DND-41 (cell line): Measurements from ENCODE around the gene UBL7.

Experiments used
- ATAC-seq: fragments of 200-7000 bp; cut with Tn5 transposase; 3 replicates; pipeline ENCODE4 v1.9.1; 2021; ENCODE audit warnings: low read depth; ENCODE audit not compliant: insufficient read depth
- DNase-seq: peaks from one replicate; pipeline ENCODE4 v3.0.0-alpha.2; 2020
- H2AFZ ChIP-seq: 2 replicates; pipeline ENCODE4 v1.6.0; 2012; ENCODE audit warnings: low read depth, low read length
- H3K27ac ChIP-seq: 2 replicates; pipeline ENCODE4 v1.5.1; 2012; ENCODE audit warnings: low read length, inconsistent platforms
- H3K27me3 ChIP-seq: fragments of 200-600 bp; sonication (generic); 2 replicates; pipeline ENCODE4 v1.6.0; 2012; ENCODE audit warnings: low read length, mild to moderate bottlenecking, inconsistent platforms; ENCODE audit not compliant: insufficient read depth, poor library complexity
- H3K36me3 ChIP-seq: 2 replicates; pipeline ENCODE4 v1.5.1; 2012; ENCODE audit warnings: low read length, inconsistent platforms; ENCODE audit not compliant: insufficient read depth
- H3K4me1 ChIP-seq: 2 replicates; pipeline ENCODE4 v1.5.1; 2012; ENCODE audit warnings: mild to moderate bottlenecking, low read length; ENCODE audit not compliant: insufficient read depth
- H3K4me2 ChIP-seq: 2 replicates; pipeline ENCODE4 v1.6.0; 2012; ENCODE audit warnings: mild to moderate bottlenecking, moderate library complexity, low read length, inconsistent platforms; ENCODE audit not compliant: insufficient read depth
- H3K4me3 ChIP-seq, 2 experiments: fragments of 200-600 bp in 1 of 2; shearing (Covaris generic) in 1 of 2; 2 replicates each; pipeline ENCODE4 v1.5.1; 2012 to 2016; ENCODE audit warnings: inconsistent platforms in 2 of 2, low read length in 2 of 2, mild to moderate bottlenecking in 2 of 2, low read depth in 1 of 2, moderate library complexity in 1 of 2
- H3K79me2 ChIP-seq: 2 replicates; pipeline ENCODE4 v1.6.0; 2012; ENCODE audit warnings: low read length, inconsistent platforms; ENCODE audit not compliant: insufficient read depth
- H3K9ac ChIP-seq: 2 replicates; pipeline ENCODE4 v1.6.0; 2012; ENCODE audit warnings: low read depth, mild to moderate bottlenecking, inconsistent platforms, low read length, moderate library complexity
- H3K9me3 ChIP-seq: 2 replicates; pipeline ENCODE4 v1.5.1; 2012; ENCODE audit warnings: low read length, moderate library complexity, mild to moderate bottlenecking, inconsistent platforms; ENCODE audit not compliant: insufficient read depth, severe bottlenecking
- H4K20me1 ChIP-seq: 2 replicates; pipeline ENCODE4 v1.6.0; 2012; ENCODE audit warnings: low read length; ENCODE audit not compliant: insufficient read depth
- EZH2 ChIP-seq: IDR thresholded peaks from 3 replicates; pipeline ENCODE4 v1.6.1; 2012; ENCODE audit warnings: borderline replicate concordance, low read depth, mild to moderate bottlenecking, moderate library complexity, low read length, inconsistent platforms; ENCODE audit not compliant: severe bottlenecking
- TF ChIP-seq, protein P1 (sequence below): IDR thresholded peaks from 2 replicates; pipeline ENCODE4 v1.5.1; 2012; ENCODE audit warnings: borderline replicate concordance, low read length, moderate library complexity, mild to moderate bottlenecking; ENCODE audit not compliant: poor library complexity, severe bottlenecking; ENCODE audit errors: extremely low read depth

The UBL7 gene

GRCh38 chr15:74400915-74401757 is 59.8 kb downstream of the UBL7 start:
- Histone ChIP-seq H4K20me1 (no peaks in the 10 kb centered on the region), H3K9me3 (no peaks in the 10 kb centered on the region), H2AFZ (no peak overlapping the region), H3K4me3 (peak overlapping the region in 1 of 2 experiments; percentile 17; a peak in 1 of 4 replicates), H3K9ac (peak overlapping the region; percentile 57), H3K4me2 (peak overlapping the region; percentile 51), H3K27ac (peak overlapping the region; percentile 99), H3K79me2 (no peaks in the 10 kb centered on the region), H3K27me3 (no peaks in the 10 kb centered on the region), H3K4me1 (peaks cover 80% of the 10 kb centered on the region), H3K36me3 (no peaks in the 10 kb centered on the region)
- ATAC-seq, result peak; percentile 13
- no peak for TF ChIP-seq EZH2
- TF ChIP-seq, protein P1, sequence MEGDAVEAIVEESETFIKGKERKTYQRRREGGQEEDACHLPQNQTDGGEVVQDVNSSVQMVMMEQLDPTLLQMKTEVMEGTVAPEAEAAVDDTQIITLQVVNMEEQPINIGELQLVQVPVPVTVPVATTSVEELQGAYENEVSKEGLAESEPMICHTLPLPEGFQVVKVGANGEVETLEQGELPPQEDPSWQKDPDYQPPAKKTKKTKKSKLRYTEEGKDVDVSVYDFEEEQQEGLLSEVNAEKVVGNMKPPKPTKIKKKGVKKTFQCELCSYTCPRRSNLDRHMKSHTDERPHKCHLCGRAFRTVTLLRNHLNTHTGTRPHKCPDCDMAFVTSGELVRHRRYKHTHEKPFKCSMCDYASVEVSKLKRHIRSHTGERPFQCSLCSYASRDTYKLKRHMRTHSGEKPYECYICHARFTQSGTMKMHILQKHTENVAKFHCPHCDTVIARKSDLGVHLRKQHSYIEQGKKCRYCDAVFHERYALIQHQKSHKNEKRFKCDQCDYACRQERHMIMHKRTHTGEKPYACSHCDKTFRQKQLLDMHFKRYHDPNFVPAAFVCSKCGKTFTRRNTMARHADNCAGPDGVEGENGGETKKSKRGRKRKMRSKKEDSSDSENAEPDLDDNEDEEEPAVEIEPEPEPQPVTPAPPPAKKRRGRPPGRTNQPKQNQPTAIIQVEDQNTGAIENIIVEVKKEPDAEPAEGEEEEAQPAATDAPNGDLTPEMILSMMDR, result no peak
- DNase-seq, result peak; percentile 77

DNA sequence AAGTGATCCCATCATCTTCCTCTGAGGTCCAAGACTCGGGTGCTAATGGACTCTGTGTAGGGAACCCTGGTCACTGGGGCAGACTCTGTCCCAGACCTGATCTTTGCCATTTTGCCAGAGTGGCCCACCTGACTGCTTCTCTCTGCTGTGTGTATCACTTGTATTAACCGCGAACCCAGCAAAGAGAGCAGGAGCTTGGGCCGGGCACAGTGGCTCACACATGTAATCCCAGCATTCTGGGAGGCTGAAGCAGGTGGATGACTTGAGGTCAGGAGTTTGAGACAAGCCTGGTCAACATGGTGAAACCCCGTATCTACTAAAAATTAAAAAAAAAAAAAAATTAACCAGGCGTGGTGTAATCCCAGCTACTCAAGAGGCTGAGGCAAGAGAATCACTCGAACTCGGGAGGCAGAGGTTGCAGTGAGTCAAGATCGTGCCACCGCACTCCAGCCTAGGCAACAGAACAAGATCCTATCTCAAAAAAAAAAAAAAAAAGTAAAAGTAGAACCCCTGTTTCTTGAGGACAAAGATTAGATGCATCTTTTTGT is 60.6 kb downstream of the UBL7 start:
- peak overlapping the region in 1 of 2 experiments; percentile 34; a peak in 1 of 4 replicates for H3K4me3 ChIP-seq
- H3K36me3 ChIP-seq, result no peaks in the 10 kb centered on the region
- DNase-seq, result peak; percentile 74
- ATAC-seq, result peak; percentile 25
- peak overlapping the region; percentile 57 for H3K9ac ChIP-seq
- H4K20me1 ChIP-seq, result no peaks in the 10 kb centered on the region
- H3K27ac ChIP-seq, result peak overlapping the region; percentile 99
- H3K4me2 ChIP-seq, result peak overlapping the region; percentile 55
- H3K79me2 ChIP-seq, result no peaks in the 10 kb centered on the region
- H2AFZ ChIP-seq, result no peak overlapping the region
- no peaks in the 10 kb centered on the region for H3K9me3 ChIP-seq
- peaks cover 80% of the 10 kb centered on the region for H3K4me1 ChIP-seq
- TF ChIP-seq EZH2, result no peak
- TF ChIP-seq, protein P1, result no peak
- no peaks in the 10 kb centered on the region for H3K27me3 ChIP-seq

DNA sequence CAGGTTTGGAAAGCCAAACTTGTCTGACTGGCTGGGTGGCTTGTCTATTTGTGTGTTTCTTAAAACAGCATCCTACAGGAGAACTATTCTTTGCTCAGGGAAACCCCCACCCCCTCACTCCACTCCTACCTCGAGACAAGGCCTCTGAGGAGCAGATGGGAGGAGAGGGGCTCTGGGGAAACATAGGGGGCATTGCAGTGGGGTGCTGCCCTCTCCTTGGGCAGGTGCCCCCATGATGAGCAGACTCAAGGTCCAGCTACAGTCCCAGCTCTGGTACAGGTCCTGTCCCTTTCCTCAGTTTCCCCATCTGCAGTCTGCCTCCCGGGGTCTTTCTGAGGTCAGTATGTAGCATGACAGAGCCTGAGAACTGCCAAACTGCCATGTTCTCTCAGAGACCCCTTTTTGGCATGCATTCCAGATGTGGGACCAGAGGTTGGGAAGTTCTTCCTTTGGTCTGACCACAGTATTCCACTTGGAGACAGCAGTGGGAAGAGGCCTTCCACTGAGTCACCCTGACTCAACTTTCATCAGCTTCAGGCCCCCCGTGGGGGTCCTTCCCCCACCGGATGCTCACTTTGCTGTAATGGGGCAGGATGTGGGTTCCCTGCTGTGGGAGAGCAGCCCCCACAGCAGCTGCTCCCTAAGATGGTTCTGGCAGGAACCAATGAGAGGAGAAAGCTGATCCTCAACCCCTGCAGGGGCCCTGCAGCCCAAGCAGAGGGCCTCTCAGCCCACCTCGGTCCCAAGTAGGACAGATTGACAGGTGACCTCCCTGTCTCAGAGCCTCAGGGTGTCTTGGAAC is 61.2 kb downstream of the UBL7 start:
- TF ChIP-seq EZH2, result no peak
- TF ChIP-seq, protein P1, result no peak
- Histone ChIP-seq H4K20me1 (no peaks in the 10 kb centered on the region), H3K4me1 (peaks cover 80% of the 10 kb centered on the region), H3K27me3 (no peaks in the 10 kb centered on the region), H3K4me3 (peak overlapping the region in 1 of 2 experiments; percentile 34; a peak in 1 of 4 replicates), H3K9ac (peak overlapping the region; percentile 57), H3K36me3 (no peaks in the 10 kb centered on the region), H3K4me2 (peak overlapping the region; percentile 55), H2AFZ (no peak overlapping the region), H3K79me2 (no peaks in the 10 kb centered on the region), H3K9me3 (no peaks in the 10 kb centered on the region), H3K27ac (peak overlapping the region; percentile 99)
- DNase-seq (peak; percentile 93), ATAC-seq (peak; percentile 75)
